Activated gamma-delta T cell treated with anti-CD3 and anti-CD28 coated beads, Interleukin-2, amount 50 U/mL, for 16 hours (primary cell): ENCODE data around the gene PJVK.

Experiments
- DNase-seq: peaks from one replicate; pipeline ENCODE4 v3.0.0-alpha.2; 2020; ENCODE audit warnings: low read depth

Gene PJVK

DNA sequence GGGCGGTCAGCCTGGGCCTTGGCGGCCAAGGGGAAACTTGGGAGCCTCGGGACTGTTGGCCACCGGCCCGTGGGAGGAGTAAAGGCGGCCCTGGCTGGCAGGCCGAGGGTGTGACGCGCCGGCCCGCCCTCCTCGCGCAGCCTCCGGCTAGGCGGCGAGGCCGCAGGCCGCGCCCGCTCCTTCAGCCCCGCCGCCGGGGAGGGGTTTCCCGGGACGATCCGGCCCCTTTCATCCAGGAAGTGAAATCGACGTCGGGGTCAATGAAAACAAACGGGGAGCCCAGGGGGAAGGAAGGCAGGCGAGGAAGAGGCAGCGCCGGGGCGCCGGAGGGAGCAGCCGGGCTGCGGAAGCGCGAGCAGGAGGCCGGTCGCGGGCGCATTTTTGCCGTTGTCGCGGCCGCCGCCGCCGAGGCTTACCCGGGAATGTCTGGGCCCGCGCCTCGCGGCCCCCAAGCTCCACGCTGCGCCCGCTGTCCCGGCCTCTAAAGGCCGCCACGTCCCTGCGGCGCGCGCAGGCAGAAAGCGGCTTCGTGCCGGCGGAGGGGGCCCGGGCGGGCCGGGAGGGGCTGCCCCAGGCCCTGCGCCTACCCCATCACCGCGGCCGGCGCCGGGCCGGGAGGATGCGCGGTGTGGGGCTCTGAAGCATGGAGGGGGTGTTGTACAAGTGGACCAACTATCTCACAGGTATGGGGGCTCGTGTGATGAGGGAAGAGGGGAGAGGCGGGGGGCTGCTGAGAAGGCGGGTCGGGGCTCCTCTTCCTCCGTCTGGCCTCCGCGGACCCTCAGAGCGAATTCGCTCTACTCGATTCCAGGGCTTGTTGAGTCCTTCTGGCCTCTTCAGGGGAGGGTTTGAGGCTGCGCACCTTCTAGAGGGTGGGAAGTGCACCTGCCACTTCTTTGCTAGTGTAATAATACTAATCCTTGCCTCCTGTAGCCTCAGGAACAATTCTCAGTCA lies 29.3 kb downstream of the PJVK start, which contains the start of gene PLEKHA3:
TSS of gene PLEKHA3 (plus strand) at position 231 of the 955 bp plus-strand sequence. CDS start at position 644, 413 bp downstream.
- peak; percentile 60 for DNase-seq

DNA sequence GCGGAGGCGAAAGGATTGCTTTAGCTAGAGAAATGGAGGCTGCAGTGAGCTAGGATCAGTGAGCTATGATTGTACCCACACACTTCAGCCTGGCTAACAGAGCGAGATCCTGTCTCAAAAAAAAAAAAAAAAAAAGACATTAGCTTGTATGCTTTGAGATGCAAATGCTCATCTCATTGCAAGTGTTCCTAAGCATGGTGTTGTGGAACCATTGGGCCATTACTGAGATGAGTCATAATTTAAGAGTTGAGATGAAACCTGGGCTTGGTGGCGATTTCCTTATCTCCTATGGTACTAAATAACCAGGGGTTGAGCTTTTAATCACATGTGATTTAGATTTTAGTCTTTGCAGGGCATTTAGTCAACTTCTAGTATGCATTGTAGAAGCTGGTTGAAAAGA lies 31.3 kb downstream of the PJVK start:
- DNase-seq, result no peak

DNA sequence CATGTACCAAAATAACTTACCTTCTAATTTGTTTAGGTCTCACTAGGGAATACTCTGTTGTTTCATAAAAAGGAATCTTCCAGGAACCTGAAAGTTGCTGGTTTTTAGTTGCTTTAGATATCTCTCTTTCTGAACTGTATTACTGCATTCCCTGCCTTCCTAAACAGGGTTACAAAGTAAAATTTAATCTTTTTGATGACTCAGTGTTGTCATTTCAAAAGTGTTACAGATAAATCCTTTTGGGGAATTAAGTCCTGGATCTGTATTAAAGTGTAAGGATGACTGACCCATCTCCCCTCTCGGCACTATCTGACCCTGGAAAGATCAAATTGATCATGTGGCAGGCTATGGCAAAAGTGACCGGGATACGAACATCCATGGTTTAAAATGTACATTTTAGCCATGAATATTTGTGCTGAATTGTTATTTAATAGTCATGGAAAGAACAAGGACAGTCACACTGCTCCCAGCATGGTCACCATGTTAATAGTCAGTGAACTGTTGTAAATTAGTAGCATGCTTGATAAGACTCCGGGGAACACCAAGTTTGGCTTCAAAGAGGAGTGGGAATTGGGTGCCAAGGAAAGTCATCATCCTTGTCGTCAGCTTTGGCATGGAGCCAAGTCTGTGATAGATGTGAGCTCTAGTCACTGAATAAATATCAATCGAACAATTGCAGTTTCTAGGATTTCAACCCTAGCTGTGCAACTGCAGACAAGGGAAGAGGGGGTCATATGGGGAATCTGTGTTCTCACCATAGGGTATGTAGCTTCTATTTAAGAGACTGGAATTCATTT lies 33.3 kb downstream of the PJVK start:
- no peak for DNase-seq

DNA sequence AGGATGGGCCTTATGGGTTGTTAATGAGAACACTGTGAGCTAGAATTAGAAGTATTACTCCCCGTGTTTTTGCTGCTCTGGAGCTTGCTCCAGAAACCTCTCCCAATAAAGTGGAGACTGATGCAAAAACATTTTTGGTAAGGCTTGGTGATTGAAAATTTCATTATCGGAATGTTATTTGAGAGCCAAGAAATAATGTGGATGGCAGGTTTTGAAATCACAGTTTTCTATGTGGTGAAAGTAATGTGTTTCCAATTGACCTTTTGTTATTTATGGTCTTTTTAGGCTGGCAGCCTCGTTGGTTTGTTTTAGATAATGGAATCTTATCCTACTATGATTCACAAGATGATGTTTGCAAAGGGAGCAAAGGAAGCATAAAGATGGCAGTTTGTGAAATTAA lies 34.2 kb downstream of the PJVK start:
- no peak for DNase-seq

DNA sequence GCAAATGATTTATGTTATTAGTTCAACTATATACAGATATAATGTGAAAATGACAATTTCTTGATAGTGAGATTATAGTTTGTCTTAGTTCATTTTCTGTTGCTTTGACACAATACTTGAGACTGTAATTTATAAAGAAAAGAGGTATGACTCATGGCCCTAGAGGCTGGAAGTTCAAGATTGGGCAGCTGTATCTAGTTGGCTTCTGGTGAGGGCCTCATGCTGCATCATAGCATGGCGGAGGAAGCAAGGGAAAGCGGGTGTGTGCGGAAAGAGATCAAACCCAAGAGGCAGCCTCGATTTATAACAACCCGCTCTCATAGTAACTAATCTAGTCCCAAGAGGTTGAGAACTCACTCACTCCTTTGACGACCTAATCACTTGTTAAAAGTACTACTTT lies 40.4 kb downstream of the PJVK start:
- DNase-seq, result no peak

DNA sequence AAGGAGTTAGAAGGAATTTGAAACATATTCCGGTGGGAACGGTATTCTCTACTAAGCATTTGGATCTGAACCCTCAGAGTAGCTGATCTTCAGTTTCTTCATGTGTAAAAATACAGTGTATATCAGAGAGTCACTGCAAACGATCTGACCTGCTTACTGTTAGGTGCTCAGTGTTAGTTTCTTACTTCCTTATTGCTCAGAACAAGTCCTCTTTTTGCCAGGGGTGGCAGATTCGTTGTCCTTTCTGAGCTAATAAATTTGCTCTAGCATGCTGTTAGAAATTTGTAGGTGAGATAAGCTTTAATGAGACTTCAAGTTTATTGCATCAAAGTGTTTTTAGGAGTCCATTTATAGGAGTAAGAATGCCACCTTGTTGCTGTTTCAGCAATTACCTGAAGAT lies 44.9 kb downstream of the PJVK start:
- no peak for DNase-seq

DNA sequence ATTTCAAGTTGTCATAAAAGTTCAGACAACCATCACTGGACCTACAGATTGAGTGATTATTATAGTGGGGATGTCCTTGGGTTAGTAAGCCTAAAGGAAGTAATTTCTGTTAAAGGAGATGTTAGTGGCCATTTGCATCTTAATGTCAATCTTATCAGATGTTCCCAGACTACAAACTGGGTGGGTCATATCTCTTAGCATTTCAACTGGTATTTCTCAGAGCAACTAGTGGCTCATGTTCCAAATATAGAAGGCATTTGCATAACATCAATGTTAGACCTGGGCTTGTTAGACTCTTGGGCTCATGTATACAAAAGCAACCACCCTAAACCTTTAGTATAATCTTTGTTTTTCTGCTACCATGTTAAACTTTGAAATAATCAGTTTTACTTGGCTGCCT lies 47.0 kb downstream of the PJVK start:
- DNase-seq, result no peak

DNA sequence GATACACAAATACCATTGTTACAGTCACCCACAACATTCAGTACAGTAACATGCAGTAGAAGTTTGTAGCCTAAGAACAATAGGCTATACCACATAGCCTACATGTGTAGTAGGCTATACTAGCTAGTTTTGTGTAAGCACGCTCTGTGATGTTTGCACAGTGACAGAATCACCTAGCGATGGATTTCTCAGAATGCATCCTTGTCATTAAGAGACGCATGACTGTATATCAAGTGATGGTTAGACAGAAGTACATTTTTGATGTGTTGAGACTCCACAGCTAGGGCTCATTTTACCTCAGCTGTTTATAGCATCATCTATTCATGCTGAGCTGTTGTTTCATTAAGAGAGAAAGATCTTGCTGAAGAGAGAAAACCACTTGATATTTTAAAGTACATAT lies 48.5 kb downstream of the PJVK start:
- no peak for DNase-seq

DNA sequence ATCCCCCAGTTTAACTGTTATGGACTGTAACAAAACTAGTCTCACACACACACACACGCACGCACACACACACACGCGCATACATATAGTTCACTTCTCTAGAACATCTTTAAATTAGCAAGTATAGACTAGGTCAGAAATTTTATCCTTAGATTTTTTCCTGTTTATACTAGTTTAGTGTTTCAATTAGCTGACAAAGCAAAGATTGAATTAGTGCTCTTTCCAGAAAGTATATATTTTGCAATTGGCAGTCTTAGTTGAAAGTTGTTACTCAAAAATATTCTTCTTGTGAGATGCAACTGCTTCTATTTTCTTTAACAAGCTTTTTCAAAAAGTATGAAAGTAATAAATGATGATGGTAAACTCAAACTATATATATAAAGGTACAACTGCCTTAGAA lies 51.6 kb downstream of the PJVK start:
- DNase-seq, result no peak

DNA sequence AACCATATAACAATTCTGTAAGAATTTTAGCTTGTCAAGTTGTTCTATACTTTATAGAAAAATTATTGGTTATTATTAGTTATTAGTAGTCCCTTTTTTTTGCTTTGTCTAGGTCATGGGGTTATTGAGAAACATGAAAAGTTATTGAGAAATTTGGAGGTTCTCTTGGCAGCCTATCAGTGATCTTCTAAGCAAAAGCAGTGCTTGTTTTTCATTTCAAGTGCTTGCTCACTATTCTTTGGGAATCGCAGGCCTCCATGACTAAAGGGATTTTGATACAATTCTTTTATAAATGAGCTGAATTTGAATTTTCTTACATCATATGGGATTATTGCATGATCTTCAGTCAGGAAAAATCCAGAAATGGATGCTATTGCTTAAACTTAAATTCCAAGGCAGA lies 54.9 kb downstream of the PJVK start:
- no peak for DNase-seq

DNA sequence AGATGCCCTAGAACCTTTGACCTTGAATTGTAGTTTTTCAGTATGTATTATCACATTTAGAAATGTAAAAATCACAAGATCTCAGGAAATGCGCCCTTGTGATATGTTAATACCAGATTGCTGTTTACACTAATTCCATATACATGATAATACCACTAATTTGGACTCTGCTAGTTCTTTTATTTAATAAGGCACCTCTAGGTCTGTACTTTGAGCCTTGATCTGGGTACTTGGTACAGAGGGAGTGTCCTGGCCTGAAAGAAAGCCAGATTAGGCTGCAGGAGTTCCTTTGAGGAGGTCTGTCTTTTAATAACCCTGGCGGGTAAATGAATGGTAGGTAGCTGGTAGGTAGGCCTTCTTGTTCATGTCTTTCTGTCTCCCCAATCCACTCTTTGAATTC lies 55.3 kb downstream of the PJVK start:
- no peak for DNase-seq

DNA sequence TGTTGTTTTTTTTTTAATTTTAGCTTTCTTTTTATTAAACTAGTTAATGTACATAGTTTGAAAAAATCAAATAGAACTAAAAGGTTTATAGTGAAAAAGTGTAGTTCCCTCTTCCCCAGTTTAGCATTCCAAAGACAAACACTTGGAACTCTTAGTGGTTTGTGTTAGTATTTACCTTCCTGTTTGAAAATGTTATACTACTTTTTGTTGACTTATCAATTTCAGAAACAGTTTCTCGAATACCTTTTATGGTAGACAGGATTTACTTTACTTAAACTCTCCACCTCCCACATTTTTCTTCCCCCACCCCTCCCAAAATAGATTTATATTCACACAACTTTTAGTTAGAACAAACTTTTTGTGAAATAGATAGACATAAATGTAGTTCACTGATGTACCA lies 55.8 kb downstream of the PJVK start:
- no peak for DNase-seq

DNA sequence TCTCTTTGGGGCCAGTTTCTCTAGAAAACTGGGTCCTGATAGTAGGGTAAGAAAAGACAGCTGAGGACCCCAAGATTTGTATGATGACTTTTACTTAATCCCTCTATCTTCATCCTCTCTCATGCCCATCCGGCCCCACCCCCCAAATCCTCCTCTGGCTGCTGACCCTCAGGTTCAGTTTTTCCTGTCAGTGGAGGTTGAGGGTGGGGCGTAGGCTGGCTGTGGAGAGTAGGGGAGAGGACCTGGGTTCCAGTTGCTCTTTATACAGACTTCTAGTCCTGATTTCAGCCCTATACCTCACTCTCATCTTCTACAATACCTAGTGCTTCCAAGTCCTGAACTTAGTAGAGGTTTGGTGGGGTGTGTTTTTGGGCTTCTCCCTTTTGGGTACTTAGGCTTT lies 57.5 kb downstream of the PJVK start:
- DNase-seq, result no peak

DNA sequence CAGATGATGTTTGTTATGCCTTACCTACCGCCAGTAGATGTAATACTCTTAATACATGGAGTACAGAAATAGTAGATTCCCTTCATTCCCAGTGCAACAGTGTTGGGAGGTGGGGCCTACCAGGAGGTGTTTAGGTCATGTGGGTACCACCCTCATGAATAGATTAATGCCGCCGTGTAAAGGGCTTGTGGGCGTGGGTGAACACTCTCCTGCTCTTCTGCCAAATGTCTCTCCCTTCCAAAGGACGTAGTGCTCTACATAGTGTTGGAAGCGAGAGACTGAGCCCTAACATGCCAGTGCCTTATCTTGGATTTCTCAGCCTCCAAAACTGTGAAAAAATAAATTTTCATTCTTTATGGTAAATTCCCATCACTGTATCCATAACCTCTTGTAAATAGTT lies 59.2 kb downstream of the PJVK start:
- no peak for DNase-seq
